ENCODE results near the gene PHF23.

The PHF23 gene

GRCh38 chr17:7266784-7267183, 27.5 kb upstream of the PHF23 start:
- no peaks in the 10 kb centered on the region for H3K9me3 ChIP-seq (ENCODE audit: control insufficient read depth, low read length)
- no peaks in the 10 kb centered on the region for H3K27me3 ChIP-seq (replicated peaks; ENCODE audit: control insufficient read depth, insufficient read depth, low read length)
- peaks cover 34% of the 10 kb centered on the region for H3K4me1 ChIP-seq (ENCODE audit: control insufficient read depth, insufficient read depth, low read length)
- H3K9ac ChIP-seq (ENCODE audit: low read length) = no peak overlapping the region
- H3K36me3 ChIP-seq (ENCODE audit: control insufficient read depth, insufficient read depth, low read length, severe bottlenecking) = no peaks in the 10 kb centered on the region
- DNase-seq (ENCODE audit: low read depth) = peak; percentile 37
- H3K4me3 ChIP-seq (ENCODE audit: low read length) = no peak overlapping the region

- H3K27me3 ChIP-seq (replicated peaks; ENCODE audit: control insufficient read depth, insufficient read depth, low read length) = no peaks in the 10 kb centered on the region
- peaks cover 46% of the 10 kb centered on the region for H3K4me1 ChIP-seq (ENCODE audit: control insufficient read depth, insufficient read depth, low read length)
- peaks cover 9% of the 10 kb centered on the region for H3K36me3 ChIP-seq (ENCODE audit: control insufficient read depth, insufficient read depth, low read length, severe bottlenecking)
- H3K4me3 ChIP-seq (ENCODE audit: low read length) = no peak overlapping the region
- no peak overlapping the region for H3K9ac ChIP-seq (ENCODE audit: low read length)
- no peaks in the 10 kb centered on the region for H3K9me3 ChIP-seq (ENCODE audit: control insufficient read depth, low read length)
- DNase-seq (ENCODE audit: low read depth) = no peak
Measured at GRCh38 chr17:7263801-7264078, 24.5 kb upstream of the PHF23 start.

GRCh38 chr17:7262935-7263800, 23.9 kb upstream of the PHF23 start:
- DNase-seq (ENCODE audit: low read depth) = no peak
- Histone ChIP-seq H3K36me3 (ENCODE audit: control insufficient read depth, insufficient read depth, low read length, severe bottlenecking) (peaks cover 13% of the 10 kb centered on the region), H3K9me3 (ENCODE audit: control insufficient read depth, low read length) (no peaks in the 10 kb centered on the region), H3K4me3 (ENCODE audit: low read length) (peak overlapping the region; percentile 35), H3K9ac (ENCODE audit: low read length) (peak overlapping the region; percentile 23), H3K4me1 (ENCODE audit: control insufficient read depth, insufficient read depth, low read length) (peaks cover 47% of the 10 kb centered on the region), H3K27me3 (replicated peaks; ENCODE audit: control insufficient read depth, insufficient read depth, low read length) (no peaks in the 10 kb centered on the region)

GRCh38 chr17:7262192-7262934, 23.1 kb upstream of the PHF23 start, which contains the start of gene CLDN7:
TSS of gene CLDN7 (minus strand) at chr17:7262478. CDS start at chr17:7262043, 435 bp downstream.
- H3K27me3 ChIP-seq (replicated peaks; ENCODE audit: control insufficient read depth, insufficient read depth, low read length) = no peaks in the 10 kb centered on the region
- peaks cover 17% of the 10 kb centered on the region for H3K36me3 ChIP-seq (ENCODE audit: control insufficient read depth, insufficient read depth, low read length, severe bottlenecking)
- H3K9me3 ChIP-seq (ENCODE audit: control insufficient read depth, low read length) = no peaks in the 10 kb centered on the region
- no peak for DNase-seq (ENCODE audit: low read depth)
- peak within 1 kb of the TSS; percentile 68 for H3K4me3 ChIP-seq (ENCODE audit: low read length)
- H3K9ac ChIP-seq (ENCODE audit: low read length) = peak within 1 kb of the TSS; percentile 69
- H3K4me1 ChIP-seq (ENCODE audit: control insufficient read depth, insufficient read depth, low read length) = peaks cover 47% of the 10 kb centered on the region

- peaks cover 24% of the 10 kb centered on the region for H3K36me3 ChIP-seq (ENCODE audit: control insufficient read depth, insufficient read depth, low read length, severe bottlenecking)
- peak overlapping the region; percentile 69 for H3K9ac ChIP-seq (ENCODE audit: low read length)
- no peaks in the 10 kb centered on the region for H3K27me3 ChIP-seq (replicated peaks; ENCODE audit: control insufficient read depth, insufficient read depth, low read length)
- peaks cover 42% of the 10 kb centered on the region for H3K4me1 ChIP-seq (ENCODE audit: control insufficient read depth, insufficient read depth, low read length)
- DNase-seq (ENCODE audit: low read depth) = no peak
- no peaks in the 10 kb centered on the region for H3K9me3 ChIP-seq (ENCODE audit: control insufficient read depth, low read length)
- peak overlapping the region; percentile 68 for H3K4me3 ChIP-seq (ENCODE audit: low read length)
Measured at GRCh38 chr17:7261379-7262191, 22.3 kb upstream of the PHF23 start.

GRCh38 chr17:7260651-7261378, 21.6 kb upstream of the PHF23 start:
- Histone ChIP-seq H3K9me3 (ENCODE audit: control insufficient read depth, low read length) (no peaks in the 10 kb centered on the region), H3K27me3 (replicated peaks; ENCODE audit: control insufficient read depth, insufficient read depth, low read length) (no peaks in the 10 kb centered on the region), H3K4me1 (ENCODE audit: control insufficient read depth, insufficient read depth, low read length) (peaks cover 41% of the 10 kb centered on the region), H3K9ac (ENCODE audit: low read length) (peak overlapping the region; percentile 69), H3K36me3 (ENCODE audit: control insufficient read depth, insufficient read depth, low read length, severe bottlenecking) (peaks cover 28% of the 10 kb centered on the region), H3K4me3 (ENCODE audit: low read length) (peak overlapping the region; percentile 68)
- no peak for DNase-seq (ENCODE audit: low read depth)

- H3K27me3 ChIP-seq (replicated peaks; ENCODE audit: control insufficient read depth, insufficient read depth, low read length) = no peaks in the 10 kb centered on the region
- peaks cover 41% of the 10 kb centered on the region for H3K4me1 ChIP-seq (ENCODE audit: control insufficient read depth, insufficient read depth, low read length)
- no peak for DNase-seq (ENCODE audit: low read depth)
- peak overlapping the region; percentile 69 for H3K9ac ChIP-seq (ENCODE audit: low read length)
- no peaks in the 10 kb centered on the region for H3K9me3 ChIP-seq (ENCODE audit: control insufficient read depth, low read length)
- H3K4me3 ChIP-seq (ENCODE audit: low read length) = no peak overlapping the region
- peaks cover 32% of the 10 kb centered on the region for H3K36me3 ChIP-seq (ENCODE audit: control insufficient read depth, insufficient read depth, low read length, severe bottlenecking)
Measured at GRCh38 chr17:7260151-7260550, 20.9 kb upstream of the PHF23 start.

- peaks cover 39% of the 10 kb centered on the region for H3K36me3 ChIP-seq (ENCODE audit: control insufficient read depth, insufficient read depth, low read length, severe bottlenecking)
- no peaks in the 10 kb centered on the region for H3K27me3 ChIP-seq (replicated peaks; ENCODE audit: control insufficient read depth, insufficient read depth, low read length)
Measured at GRCh38 chr17:7259555-7259889, 20.3 kb upstream of the PHF23 start.

GRCh38 chr17:7258731-7259554, 19.7 kb upstream of the PHF23 start:
- H3K9me3 ChIP-seq (ENCODE audit: control insufficient read depth, low read length) = no peaks in the 10 kb centered on the region
- no peaks in the 10 kb centered on the region for H3K27me3 ChIP-seq (replicated peaks; ENCODE audit: control insufficient read depth, insufficient read depth, low read length)
- H3K4me1 ChIP-seq (ENCODE audit: control insufficient read depth, insufficient read depth, low read length) = peaks cover 35% of the 10 kb centered on the region
- H3K4me3 ChIP-seq (ENCODE audit: low read length) = no peak overlapping the region
- peak overlapping the region; percentile 53 for H3K9ac ChIP-seq (ENCODE audit: low read length)
- DNase-seq (ENCODE audit: low read depth) = peak; percentile 51
- peaks cover 45% of the 10 kb centered on the region for H3K36me3 ChIP-seq (ENCODE audit: control insufficient read depth, insufficient read depth, low read length, severe bottlenecking)

More at GRCh38 chr17:7259555-7259889, 20.3 kb upstream of the PHF23 start:
- Histone ChIP-seq H3K9me3 (ENCODE audit: control insufficient read depth, low read length) (no peaks in the 10 kb centered on the region), H3K9ac (ENCODE audit: low read length) (peak overlapping the region; percentile 53), H3K4me3 (ENCODE audit: low read length) (no peak overlapping the region), H3K4me1 (ENCODE audit: control insufficient read depth, insufficient read depth, low read length) (peaks cover 39% of the 10 kb centered on the region)
- DNase-seq (ENCODE audit: low read depth) = no peak

GRCh38 chr17:7256766-7257456, 17.7 kb upstream of the PHF23 start:
- peaks cover 45% of the 10 kb centered on the region for H3K36me3 ChIP-seq (ENCODE audit: control insufficient read depth, insufficient read depth, low read length, severe bottlenecking)
- H3K9ac ChIP-seq (ENCODE audit: low read length) = no peak overlapping the region
- no peaks in the 10 kb centered on the region for H3K27me3 ChIP-seq (replicated peaks; ENCODE audit: control insufficient read depth, insufficient read depth, low read length)
- H3K4me3 ChIP-seq (ENCODE audit: low read length) = no peak overlapping the region
- no peak for DNase-seq (ENCODE audit: low read depth)
- H3K4me1 ChIP-seq (ENCODE audit: control insufficient read depth, insufficient read depth, low read length) = peaks cover 33% of the 10 kb centered on the region
- H3K9me3 ChIP-seq (ENCODE audit: control insufficient read depth, low read length) = no peaks in the 10 kb centered on the region
